ENCODE data around the gene RAVER2. TPM values are rescaled to one million over a fixed set of nuclear protein-coding genes. Genes with fewer than 3 reads are reported as not detected.

Gene RAVER2
- total RNA-seq, 1 experiment from 2014 or later: 20.3 TPM

DNA sequence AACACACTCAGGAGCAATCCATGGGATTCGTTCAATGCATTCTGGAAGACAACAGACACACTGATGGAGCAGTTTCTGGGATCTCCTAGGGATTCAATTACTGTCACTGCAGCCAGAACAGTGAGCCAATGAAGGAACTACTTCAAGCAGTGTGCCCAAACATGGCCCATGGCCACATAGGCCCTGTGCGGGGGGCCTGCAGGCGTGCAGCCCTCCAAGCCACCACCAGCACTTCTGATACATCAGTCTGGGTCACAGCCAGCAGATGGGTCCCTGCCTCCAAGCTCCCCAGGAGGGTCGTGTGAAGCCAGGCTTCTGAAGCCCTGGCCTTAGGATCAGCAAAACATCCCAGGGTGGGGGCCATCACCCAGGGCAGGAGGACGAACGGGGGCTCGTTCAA is 99.3 kb downstream of the RAVER2 start:
- peaks cover 6% of the 10 kb centered on the region for H3K4me1 Mint-ChIP-seq
- ATAC-seq: no peak
- TF ChIP-seq ZNF138 (CRISPR knock-in tag; conservative IDR thresholded peaks at IDR 0.05): no peak
- TF ChIP-seq, protein P1, sequence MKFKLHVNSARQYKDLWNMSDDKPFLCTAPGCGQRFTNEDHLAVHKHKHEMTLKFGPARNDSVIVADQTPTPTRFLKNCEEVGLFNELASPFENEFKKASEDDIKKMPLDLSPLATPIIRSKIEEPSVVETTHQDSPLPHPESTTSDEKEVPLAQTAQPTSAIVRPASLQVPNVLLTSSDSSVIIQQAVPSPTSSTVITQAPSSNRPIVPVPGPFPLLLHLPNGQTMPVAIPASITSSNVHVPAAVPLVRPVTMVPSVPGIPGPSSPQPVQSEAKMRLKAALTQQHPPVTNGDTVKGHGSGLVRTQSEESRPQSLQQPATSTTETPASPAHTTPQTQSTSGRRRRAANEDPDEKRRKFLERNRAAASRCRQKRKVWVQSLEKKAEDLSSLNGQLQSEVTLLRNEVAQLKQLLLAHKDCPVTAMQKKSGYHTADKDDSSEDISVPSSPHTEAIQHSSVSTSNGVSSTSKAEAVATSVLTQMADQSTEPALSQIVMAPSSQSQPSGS (CRISPR knock-in tag; IDR thresholded peaks at IDR 0.05; ENCODE audit: borderline replicate concordance, low read depth): no peak
- no peak for TF ChIP-seq FOXJ3 (CRISPR knock-in tag; IDR thresholded peaks at IDR 0.05; ENCODE audit: borderline replicate concordance)
- TF ChIP-seq, protein P2, sequence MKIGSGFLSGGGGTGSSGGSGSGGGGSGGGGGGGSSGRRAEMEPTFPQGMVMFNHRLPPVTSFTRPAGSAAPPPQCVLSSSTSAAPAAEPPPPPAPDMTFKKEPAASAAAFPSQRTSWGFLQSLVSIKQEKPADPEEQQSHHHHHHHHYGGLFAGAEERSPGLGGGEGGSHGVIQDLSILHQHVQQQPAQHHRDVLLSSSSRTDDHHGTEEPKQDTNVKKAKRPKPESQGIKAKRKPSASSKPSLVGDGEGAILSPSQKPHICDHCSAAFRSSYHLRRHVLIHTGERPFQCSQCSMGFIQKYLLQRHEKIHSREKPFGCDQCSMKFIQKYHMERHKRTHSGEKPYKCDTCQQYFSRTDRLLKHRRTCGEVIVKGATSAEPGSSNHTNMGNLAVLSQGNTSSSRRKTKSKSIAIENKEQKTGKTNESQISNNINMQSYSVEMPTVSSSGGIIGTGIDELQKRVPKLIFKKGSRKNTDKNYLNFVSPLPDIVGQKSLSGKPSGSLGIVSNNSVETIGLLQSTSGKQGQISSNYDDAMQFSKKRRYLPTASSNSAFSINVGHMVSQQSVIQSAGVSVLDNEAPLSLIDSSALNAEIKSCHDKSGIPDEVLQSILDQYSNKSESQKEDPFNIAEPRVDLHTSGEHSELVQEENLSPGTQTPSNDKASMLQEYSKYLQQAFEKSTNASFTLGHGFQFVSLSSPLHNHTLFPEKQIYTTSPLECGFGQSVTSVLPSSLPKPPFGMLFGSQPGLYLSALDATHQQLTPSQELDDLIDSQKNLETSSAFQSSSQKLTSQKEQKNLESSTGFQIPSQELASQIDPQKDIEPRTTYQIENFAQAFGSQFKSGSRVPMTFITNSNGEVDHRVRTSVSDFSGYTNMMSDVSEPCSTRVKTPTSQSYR (CRISPR knock-in tag; IDR thresholded peaks at IDR 0.05): no peak
- no peak for TF ChIP-seq ZBTB21 (CRISPR knock-in tag; IDR thresholded peaks at IDR 0.05; ENCODE audit: borderline replicate concordance)
- no peak for TF ChIP-seq FOXK1 (CRISPR knock-in tag; IDR thresholded peaks at IDR 0.05)
- TF ChIP-seq GABPB1 (CRISPR knock-in tag; IDR thresholded peaks at IDR 0.05): no peak
- TF ChIP-seq, protein P3, sequence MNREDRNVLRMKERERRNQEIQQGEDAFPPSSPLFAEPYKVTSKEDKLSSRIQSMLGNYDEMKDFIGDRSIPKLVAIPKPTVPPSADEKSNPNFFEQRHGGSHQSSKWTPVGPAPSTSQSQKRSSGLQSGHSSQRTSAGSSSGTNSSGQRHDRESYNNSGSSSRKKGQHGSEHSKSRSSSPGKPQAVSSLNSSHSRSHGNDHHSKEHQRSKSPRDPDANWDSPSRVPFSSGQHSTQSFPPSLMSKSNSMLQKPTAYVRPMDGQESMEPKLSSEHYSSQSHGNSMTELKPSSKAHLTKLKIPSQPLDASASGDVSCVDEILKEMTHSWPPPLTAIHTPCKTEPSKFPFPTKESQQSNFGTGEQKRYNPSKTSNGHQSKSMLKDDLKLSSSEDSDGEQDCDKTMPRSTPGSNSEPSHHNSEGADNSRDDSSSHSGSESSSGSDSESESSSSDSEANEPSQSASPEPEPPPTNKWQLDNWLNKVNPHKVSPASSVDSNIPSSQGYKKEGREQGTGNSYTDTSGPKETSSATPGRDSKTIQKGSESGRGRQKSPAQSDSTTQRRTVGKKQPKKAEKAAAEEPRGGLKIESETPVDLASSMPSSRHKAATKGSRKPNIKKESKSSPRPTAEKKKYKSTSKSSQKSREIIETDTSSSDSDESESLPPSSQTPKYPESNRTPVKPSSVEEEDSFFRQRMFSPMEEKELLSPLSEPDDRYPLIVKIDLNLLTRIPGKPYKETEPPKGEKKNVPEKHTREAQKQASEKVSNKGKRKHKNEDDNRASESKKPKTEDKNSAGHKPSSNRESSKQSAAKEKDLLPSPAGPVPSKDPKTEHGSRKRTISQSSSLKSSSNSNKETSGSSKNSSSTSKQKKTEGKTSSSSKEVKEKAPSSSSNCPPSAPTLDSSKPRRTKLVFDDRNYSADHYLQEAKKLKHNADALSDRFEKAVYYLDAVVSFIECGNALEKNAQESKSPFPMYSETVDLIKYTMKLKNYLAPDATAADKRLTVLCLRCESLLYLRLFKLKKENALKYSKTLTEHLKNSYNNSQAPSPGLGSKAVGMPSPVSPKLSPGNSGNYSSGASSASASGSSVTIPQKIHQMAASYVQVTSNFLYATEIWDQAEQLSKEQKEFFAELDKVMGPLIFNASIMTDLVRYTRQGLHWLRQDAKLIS (CRISPR knock-in tag; IDR thresholded peaks at IDR 0.05; ENCODE audit: borderline replicate concordance): no peak
- H3K4me3 Mint-ChIP-seq: no peak overlapping the region
- H3K27me3 Mint-ChIP-seq (ENCODE audit: low read depth): no peaks in the 10 kb centered on the region
- CTCF ChIA-PET: interaction anchor here (1.2 kb wide), 1 partner anchor 177 kb away, joined by 3 read pairs; no protein-coding TSS in a partner anchor
- POLR2A ChIA-PET: no interaction called here
- DNase-seq (ENCODE audit: low spot score): no peak
- H3K36me3 Mint-ChIP-seq: peaks cover 15% of the 10 kb centered on the region
- H3K9me3 Mint-ChIP-seq: no peaks in the 10 kb centered on the region
- H3K27ac Mint-ChIP-seq: no peak overlapping the region

DNA sequence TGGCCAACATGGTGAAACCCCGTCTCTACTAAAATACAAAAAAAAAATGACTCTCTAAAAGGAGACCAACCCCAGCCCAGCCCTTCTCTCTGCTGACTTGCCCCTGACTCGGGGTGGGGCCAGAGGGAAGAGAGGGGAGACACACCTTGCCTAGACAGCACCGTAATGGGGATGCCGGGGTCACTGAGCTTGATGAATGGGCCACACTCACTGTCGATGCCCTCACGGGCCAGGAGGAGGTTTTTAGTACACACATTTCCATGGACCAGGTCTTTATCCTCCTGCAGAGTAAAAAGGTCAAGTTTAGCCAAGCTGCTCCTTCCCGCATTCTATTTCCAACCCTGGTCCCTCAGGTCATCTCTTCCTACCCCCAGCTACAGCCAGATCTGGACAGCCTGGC is 99.7 kb downstream of the RAVER2 start:
- Mint-ChIP-seq H3K4me3 (no peak overlapping the region), H3K36me3 (peaks cover 14% of the 10 kb centered on the region), H3K27ac (no peak overlapping the region), H3K27me3 (ENCODE audit: low read depth) (no peaks in the 10 kb centered on the region), H3K9me3 (no peaks in the 10 kb centered on the region), H3K4me1 (peaks cover 5% of the 10 kb centered on the region)
- TF ChIP-seq PRRX2 (CRISPR knock-in tag; IDR thresholded peaks at IDR 0.05): no peak
- TF ChIP-seq, protein P4, sequence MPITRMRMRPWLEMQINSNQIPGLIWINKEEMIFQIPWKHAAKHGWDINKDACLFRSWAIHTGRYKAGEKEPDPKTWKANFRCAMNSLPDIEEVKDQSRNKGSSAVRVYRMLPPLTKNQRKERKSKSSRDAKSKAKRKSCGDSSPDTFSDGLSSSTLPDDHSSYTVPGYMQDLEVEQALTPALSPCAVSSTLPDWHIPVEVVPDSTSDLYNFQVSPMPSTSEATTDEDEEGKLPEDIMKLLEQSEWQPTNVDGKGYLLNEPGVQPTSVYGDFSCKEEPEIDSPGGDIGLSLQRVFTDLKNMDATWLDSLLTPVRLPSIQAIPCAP (CRISPR knock-in tag; IDR thresholded peaks at IDR 0.05): no peak
- TF ChIP-seq KAT7 (CRISPR knock-in tag; IDR thresholded peaks at IDR 0.05; ENCODE audit: borderline replicate concordance): no peak
- no peak for TF ChIP-seq GTF2I (CRISPR knock-in tag; conservative IDR thresholded peaks at IDR 0.05)
- TF ChIP-seq ZNF263 (CRISPR knock-in tag; IDR thresholded peaks at IDR 0.05; ENCODE audit: low read depth): no peak
- no peak for TF ChIP-seq OVOL2 (CRISPR knock-in tag; IDR thresholded peaks at IDR 0.05; ENCODE audit: borderline replicate concordance)
- TF ChIP-seq SP1 (CRISPR knock-in tag; conservative IDR thresholded peaks at IDR 0.05): no peak
- no peak for TF ChIP-seq EMX1 (CRISPR knock-in tag; IDR thresholded peaks at IDR 0.05)
- POLR2A ChIA-PET: no interaction called here
- CTCF ChIA-PET: no interaction called here
- DNase-seq (ENCODE audit: low spot score) (no peak), ATAC-seq (no peak)
